LNCAP (cell line): ENCODE measurements around the gene TOMM6.

ENCODE experiments used
- TF ChIP-seq, protein P1 (sequence below): fragments of 450-650 bp; IDR thresholded peaks from 2 replicates; pipeline ENCODE4 v1.5.1; 2017; ENCODE audit warnings: mild to moderate bottlenecking

The TOMM6 gene

DNA sequence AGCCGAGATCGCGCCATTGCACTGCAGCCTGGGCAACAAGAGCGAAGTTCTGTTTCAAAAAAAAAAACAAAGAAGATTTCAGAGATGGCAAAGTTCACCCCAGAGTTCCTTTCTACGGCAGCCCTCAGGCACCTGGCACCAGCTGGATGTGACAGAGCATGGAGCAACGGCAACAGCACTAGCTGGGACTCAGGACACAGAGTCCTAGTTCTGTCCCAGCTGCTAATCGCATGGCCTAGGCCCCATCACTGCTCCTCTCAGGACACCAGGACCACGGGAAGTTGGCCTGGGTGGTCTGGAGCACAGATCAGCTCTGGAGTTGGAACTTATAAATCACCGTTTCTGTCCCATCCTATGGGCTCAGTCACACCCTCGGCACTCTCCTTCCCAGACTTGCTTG is 41.4 kb upstream of the TOMM6 start:
- TF ChIP-seq, protein P1, sequence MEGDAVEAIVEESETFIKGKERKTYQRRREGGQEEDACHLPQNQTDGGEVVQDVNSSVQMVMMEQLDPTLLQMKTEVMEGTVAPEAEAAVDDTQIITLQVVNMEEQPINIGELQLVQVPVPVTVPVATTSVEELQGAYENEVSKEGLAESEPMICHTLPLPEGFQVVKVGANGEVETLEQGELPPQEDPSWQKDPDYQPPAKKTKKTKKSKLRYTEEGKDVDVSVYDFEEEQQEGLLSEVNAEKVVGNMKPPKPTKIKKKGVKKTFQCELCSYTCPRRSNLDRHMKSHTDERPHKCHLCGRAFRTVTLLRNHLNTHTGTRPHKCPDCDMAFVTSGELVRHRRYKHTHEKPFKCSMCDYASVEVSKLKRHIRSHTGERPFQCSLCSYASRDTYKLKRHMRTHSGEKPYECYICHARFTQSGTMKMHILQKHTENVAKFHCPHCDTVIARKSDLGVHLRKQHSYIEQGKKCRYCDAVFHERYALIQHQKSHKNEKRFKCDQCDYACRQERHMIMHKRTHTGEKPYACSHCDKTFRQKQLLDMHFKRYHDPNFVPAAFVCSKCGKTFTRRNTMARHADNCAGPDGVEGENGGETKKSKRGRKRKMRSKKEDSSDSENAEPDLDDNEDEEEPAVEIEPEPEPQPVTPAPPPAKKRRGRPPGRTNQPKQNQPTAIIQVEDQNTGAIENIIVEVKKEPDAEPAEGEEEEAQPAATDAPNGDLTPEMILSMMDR: no peak

DNA sequence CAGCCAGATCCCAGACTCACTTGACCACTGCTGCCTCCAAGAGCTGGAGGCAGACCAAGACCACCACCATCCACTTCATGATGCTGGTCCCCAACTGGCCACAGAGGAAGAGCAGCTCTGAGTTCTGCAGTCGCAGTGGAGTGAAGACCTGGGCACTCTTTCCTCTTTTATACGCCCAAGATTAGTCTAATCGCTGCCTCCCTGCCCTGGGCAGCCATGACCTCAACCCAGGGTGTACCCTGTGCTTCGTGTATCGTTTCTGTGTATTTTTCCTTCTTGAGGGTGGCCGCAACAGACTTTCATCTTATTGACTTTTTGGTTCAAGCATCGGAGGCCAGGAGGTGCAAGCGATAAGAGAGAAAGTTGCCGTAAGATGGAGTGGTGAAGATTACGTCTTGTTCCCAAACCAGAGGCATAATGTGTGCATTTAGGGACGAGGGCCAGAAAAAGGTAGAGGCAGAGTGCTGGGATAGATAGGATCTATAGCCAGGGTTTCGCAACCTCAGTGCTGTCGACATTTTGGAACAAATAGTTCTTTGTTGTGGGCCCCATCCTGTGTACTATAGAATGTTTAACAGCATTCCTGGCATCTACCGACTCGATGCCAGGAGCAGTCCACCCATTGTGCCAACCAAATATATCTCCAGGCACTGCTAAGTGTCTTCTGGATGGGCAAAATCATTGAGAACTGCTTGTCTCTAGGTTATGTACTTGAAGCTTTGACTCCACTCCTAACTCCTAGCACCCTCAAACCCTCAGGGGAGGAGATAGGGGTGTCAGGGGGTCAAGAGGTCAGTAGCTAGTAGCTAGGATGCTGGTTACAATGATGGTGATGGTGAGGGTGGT is 40.0 kb upstream of the TOMM6 start, which contains the start of gene PGC:
Gene PGC (minus strand): TSS at position 142 of the 846 bp plus-strand sequence. CDS start 63 bp downstream, at position 79.
- TF ChIP-seq, protein P1: no peak

DNA sequence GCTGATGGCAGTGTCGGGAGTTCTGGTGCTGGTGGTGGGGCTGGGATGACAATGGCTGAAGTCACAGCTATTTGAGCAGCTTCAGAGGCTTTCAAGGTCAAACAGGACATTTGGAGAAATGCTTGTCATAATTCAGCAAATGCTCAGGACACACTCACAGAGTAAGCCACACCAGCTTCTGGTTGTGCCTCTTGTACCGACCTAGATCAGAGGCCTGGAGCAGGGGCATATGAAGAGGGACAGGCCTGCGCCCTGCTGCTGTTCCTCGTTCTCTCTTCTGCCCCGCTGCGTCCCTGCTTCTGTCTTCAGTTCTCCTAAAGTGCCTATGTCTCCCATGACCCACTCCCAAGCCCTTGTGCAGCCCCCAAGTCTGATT is 39.4 kb upstream of the TOMM6 start:
- TF ChIP-seq, protein P1: no peak

DNA sequence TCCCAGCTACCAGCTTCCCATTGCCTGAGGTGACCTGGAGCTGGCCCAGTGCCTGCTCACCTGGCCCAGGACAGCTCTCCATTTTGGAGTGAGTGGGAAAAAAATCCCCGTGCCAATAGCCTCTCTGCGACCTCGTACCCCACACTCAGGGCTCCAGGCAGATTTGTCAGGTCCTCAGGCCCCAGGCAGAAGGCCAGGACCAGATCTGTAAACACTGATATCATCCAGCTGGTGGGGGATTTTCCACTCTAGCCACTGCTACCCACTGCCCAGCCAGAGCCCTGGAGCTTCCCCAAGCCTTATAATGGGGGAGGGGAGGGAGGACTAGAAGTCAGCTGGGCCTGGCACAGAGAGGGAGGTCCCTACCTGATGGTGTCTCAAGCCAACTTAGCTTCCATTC is 39.0 kb upstream of the TOMM6 start:
- TF ChIP-seq, protein P1: no peak

DNA sequence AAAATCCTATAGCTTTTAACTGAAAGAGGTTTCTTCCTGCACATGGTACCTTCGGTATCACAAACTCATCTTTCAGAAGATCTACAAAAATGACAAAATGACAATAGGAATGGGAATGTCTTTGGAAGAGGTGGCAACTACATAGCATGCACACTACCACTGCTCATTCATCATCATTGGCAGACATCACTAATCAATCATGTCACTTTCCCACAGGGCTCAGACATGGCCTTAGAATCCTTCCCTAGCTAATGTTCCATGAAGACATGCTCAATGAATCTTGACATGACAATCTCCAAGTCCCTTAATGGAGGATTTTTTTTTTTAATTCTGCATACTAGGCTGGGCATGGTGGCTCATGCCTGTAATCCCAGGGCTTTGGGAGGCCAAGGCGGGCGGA is 37.1 kb upstream of the TOMM6 start:
- TF ChIP-seq, protein P1: no peak

DNA sequence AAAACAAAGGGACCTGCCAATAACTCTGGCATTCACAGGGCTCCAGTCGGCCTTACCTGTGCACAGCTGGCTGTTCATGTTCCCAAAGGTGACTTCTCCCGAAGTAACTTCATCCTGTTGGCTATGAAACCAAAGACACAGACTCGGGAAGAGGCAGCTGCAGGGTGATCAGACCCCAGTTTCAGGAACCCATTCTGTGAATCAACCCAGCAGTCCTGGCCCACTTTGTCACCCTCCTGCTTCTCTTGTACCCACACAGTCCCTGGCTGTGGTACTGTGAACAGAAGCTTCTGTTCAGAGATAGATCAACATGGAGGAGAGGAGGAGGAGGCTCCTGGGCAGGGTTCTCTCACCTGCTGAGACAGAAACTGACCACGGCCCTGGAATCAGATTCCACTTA is 31.6 kb upstream of the TOMM6 start:
- TF ChIP-seq, protein P1: no peak

DNA sequence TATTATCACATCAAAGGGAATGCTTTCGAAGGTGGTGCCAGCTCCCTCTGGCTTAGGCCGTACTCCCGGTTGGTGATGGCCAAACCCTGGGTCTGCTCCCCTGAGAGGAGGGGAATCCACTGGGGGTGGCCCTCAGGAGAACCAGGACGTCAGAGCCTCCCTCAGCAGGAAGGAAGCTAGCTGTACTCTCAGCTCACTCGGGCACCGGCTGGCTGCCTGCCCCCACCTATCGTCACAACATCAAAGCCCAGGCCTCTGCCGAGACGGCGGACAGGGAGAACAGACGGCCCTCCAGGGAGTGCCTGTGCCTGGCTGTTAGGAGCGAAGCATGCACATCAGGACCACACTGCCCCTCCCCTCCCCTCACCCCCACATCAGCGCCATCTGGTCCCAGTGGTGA is 31.1 kb upstream of the TOMM6 start:
- TF ChIP-seq, protein P1: no peak

DNA sequence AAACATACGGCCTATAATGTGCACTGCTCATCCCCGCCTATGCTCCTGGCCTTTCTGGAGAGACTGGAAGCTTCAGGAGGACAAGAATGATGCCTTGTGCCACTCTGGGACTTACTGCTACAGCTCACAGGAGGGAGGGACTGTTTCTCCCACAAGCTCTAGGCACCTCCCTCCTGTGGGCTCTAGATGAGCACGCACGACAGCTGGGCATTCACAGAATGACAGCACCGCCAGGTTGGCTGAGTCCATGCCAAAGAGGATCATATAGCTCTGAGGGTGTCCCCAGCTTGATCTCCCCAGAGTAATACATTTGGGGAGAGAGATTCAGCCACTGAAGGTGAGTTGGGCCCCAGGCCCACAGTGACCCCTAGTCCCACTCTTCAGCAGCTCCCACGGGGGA is 30.2 kb upstream of the TOMM6 start:
- TF ChIP-seq, protein P1: no peak
